K562 (cell line): ENCODE data around the gene ISYNA1. TPM values are rescaled to one million over a fixed set of nuclear protein-coding genes. Genes with fewer than 3 reads are reported as not detected.

ENCODE experiments used
- ATF7 ChIP-seq: fragments of 450-650 bp; IDR thresholded peaks from 2 replicates; pipeline ENCODE4 v1.7.1; 2014; ENCODE audit warnings: mild to moderate bottlenecking, moderate library complexity
- BHLHE40 ChIP-seq: IDR thresholded peaks from 2 replicates; pipeline ENCODE4 v1.6.1; 2011; ENCODE audit warnings: low read length, improper control_type of control experiment
- CBFA2T3 ChIP-seq: fragments of 450-650 bp; IDR thresholded peaks from 2 replicates; pipeline ENCODE4 v1.6.1; 2017
- CBX8 ChIP-seq: fragments of 200-600 bp; sonication (generic); IDR thresholded peaks from 2 replicates; pipeline ENCODE4 v1.6.1; 2012; ENCODE audit warnings: borderline replicate concordance, mixed run types, low read depth, mild to moderate bottlenecking, moderate library complexity, mixed read lengths, low read length, control low read depth, inconsistent platforms; ENCODE audit not compliant: poor library complexity, severe bottlenecking; ENCODE audit errors: extremely low read depth
- COPS2 ChIP-seq: fragments of 450-650 bp; conservative IDR thresholded peaks from 2 replicates; pipeline ENCODE4 v1.6.1; 2016; ENCODE audit warnings: mild to moderate bottlenecking, moderate library complexity
- CREB3L1 ChIP-seq: fragments of 450-650 bp; IDR thresholded peaks from 2 replicates; pipeline ENCODE4 v1.6.1; 2014; ENCODE audit warnings: low read depth, mild to moderate bottlenecking, moderate library complexity, borderline replicate concordance
- EWSR1 ChIP-seq: fragments of 450-650 bp; IDR thresholded peaks from 2 replicates; pipeline ENCODE4 v1.6.1; 2018; ENCODE audit warnings: borderline replicate concordance, mild to moderate bottlenecking, low read depth, moderate library complexity; ENCODE audit not compliant: partially characterized antibody
- GTF2F1 ChIP-seq: IDR thresholded peaks from 2 replicates; pipeline ENCODE4 v1.6.1; 2011; ENCODE audit warnings: low read depth, low read length, improper control_type of control experiment
- HNRNPUL1 ChIP-seq: fragments of 200-400 bp; formaldehyde crosslinking; IDR thresholded peaks from 2 replicates; pipeline ENCODE4 v1.6.1; 2017; ENCODE audit warnings: low read length
- MXI1 ChIP-seq: IDR thresholded peaks from 2 replicates; pipeline ENCODE4 v1.6.1; 2011; ENCODE audit warnings: low read depth, mild to moderate bottlenecking, improper control_type of control experiment, low read length
- NCOA6 ChIP-seq: fragments of 450-650 bp; IDR thresholded peaks from 2 replicates; pipeline ENCODE4 v1.6.1; 2017; ENCODE audit warnings: mild to moderate bottlenecking
- PTTG1 ChIP-seq: fragments of 450-650 bp; IDR thresholded peaks from 2 replicates; pipeline ENCODE4 v1.6.1; 2016; ENCODE audit warnings: low read depth, mild to moderate bottlenecking, missing genetic modification characterization, missing compliant biosample characterization
- SETDB1 ChIP-seq: IDR thresholded peaks from one replicate; pipeline ENCODE4 v1.6.1; 2012; ENCODE audit warnings: low read length, control low read depth, inconsistent platforms
- SMARCB1 ChIP-seq: IDR thresholded peaks from 2 replicates; pipeline ENCODE4 v1.6.1; 2011; ENCODE audit warnings: improper control_type of control experiment, low read depth; ENCODE audit not compliant: insufficient read length
- SMC3 ChIP-seq: conservative IDR thresholded peaks from 2 replicates; pipeline ENCODE4 v1.6.1; 2011; ENCODE audit warnings: low read depth, low read length, improper control_type of control experiment; ENCODE audit not compliant: insufficient read depth
- SPI1 ChIP-seq: IDR thresholded peaks from 2 replicates; pipeline ENCODE4 v1.6.1; 2011; ENCODE audit warnings: low read depth, low read length, control low read depth, borderline replicate concordance
- SREBF2 ChIP-seq: sonication (generic); formaldehyde crosslinking; IDR thresholded peaks from 2 replicates; pipeline ENCODE4 v1.4.0; 2020; ENCODE audit warnings: mild to moderate bottlenecking, missing genetic modification reagents
- STAG1 ChIP-seq: sonication (generic); formaldehyde crosslinking; IDR thresholded peaks from 2 replicates; pipeline ENCODE4 v1.5.0; 2020; ENCODE audit warnings: missing genetic modification reagents, borderline replicate concordance
- TRIM28 ChIP-seq: fragments of 450-650 bp; IDR thresholded peaks from 2 replicates; pipeline ENCODE4 v1.6.1; 2017
- YY1 ChIP-seq, 3 experiments: IDR thresholded peaks; 2 replicates each; pipeline ENCODE4 v1.6.1; 2011; ENCODE audit warnings: low read length in 2 of 3, mild to moderate bottlenecking in 2 of 3, moderate library complexity in 2 of 3, borderline replicate concordance in 1 of 3, control low read depth in 1 of 3, low read depth in 1 of 3; ENCODE audit not compliant: insufficient read depth in 3 of 3, insufficient replicate concordance in 2 of 3, control insufficient read depth in 1 of 3, insufficient read length in 1 of 3; ENCODE audit errors: extremely low read depth in 1 of 3
- ZBTB12 ChIP-seq: fragments of 250-450 bp; sonication (Bioruptor Pico); IDR thresholded peaks from 2 replicates; pipeline ENCODE4 v1.4.0; 2020
- ZBTB17 ChIP-seq: fragments of 450-650 bp; formaldehyde crosslinking; IDR thresholded peaks from 2 replicates; pipeline ENCODE4 v1.4.0; 2020; ENCODE audit warnings: mild to moderate bottlenecking
- ZBTB34 ChIP-seq: fragments of 250-450 bp; sonication (Bioruptor Pico); IDR thresholded peaks from 2 replicates; pipeline ENCODE4 v1.8.0; 2021; ENCODE audit warnings: mild to moderate bottlenecking, moderate library complexity
- ZBTB7A ChIP-seq: IDR thresholded peaks from 2 replicates; pipeline ENCODE4 v1.6.1; 2011; ENCODE audit warnings: low read depth, mild to moderate bottlenecking, low read length, moderate library complexity, borderline replicate concordance; ENCODE audit not compliant: control insufficient read depth
- ZNF184 ChIP-seq: sonication (generic); formaldehyde crosslinking; IDR thresholded peaks from 2 replicates; pipeline ENCODE4 v1.5.0; 2020; ENCODE audit warnings: missing genetic modification reagents
- ZNF316 ChIP-seq: fragments of 450-650 bp; IDR thresholded peaks from 2 replicates; pipeline ENCODE4 v1.6.1; 2016
- polyA plus RNA-seq, 8 experiments: library from polyadenylated mRNA; depleted of rRNA in 4 of 8; stranded (reverse) in 5 of 8; unstranded in 3 of 8; fragments of >200 nt; fragmentation: Nextera tagmentation in 2 of 8; fragmentation: Illumina TruSeq in 1 of 8; extraction: Ambion mirVana in 2 of 8; extraction: Trizol in 1 of 8; gene quantifications; 2 replicates each; pipeline versions ENCODE4 v1.2.1 to v1.2.3, GENCODE V29; 2011 to 2014; ENCODE audit warnings: inconsistent platforms in 1 of 8, missing spikeins in 1 of 8
- total RNA-seq, 7 experiments: library from RNA; depleted of rRNA in 6 of 7; stranded (reverse); fragments of >200 nt in 6 of 7; fragmentation: Illumina TruSeq in 2 of 7; extraction: Trizol in 2 of 7; gene quantifications; 2 replicates each; pipeline versions ENCODE4 v1.2.1 to v1.2.3, GENCODE V29; 2011 to 2021; ENCODE audit warnings: low replicate concordance in 1 of 7

The ISYNA1 gene
- total and polyA plus RNA-seq, 9 of the 15 experiments (the other 6 are each of a cell fraction or from before 2014, with no cell fraction given): 21.8 to 460 (median 93.2) TPM

- TF ChIP-seq SREBF2 (CRISPR knock-in tag): no peak
- TF ChIP-seq EWSR1: no peak
- no peak for TF ChIP-seq SPI1
- TF ChIP-seq CREB3L1: no peak
- TF ChIP-seq ZBTB17 (CRISPR knock-in tag): no peak
- TF ChIP-seq HNRNPUL1: no peak
- TF ChIP-seq YY1 (IDR thresholded peaks at IDR 0.05; ENCODE audit: borderline replicate concordance in 1 of 3, control insufficient read depth in 1 of 3, extremely low read depth in 1 of 3, insufficient read depth in 3 of 3, insufficient read length in 1 of 3, insufficient replicate concordance in 2 of 3, low read depth in 1 of 3, low read length in 2 of 3): peak in 1 of 3 experiments; percentile 25
- TF ChIP-seq CBFA2T3: no peak
- no peak for TF ChIP-seq MXI1
- TF ChIP-seq PTTG1 (tag): no peak
- no peak for TF ChIP-seq GTF2F1
- 0 out of 2 replicates have a peak, but pooled peaks have one; percentile 9 for TF ChIP-seq ATF7
- no peak for TF ChIP-seq CBX8
- no peak for TF ChIP-seq ZBTB7A
- TF ChIP-seq SMARCB1: no peak
- TF ChIP-seq ZNF184 (CRISPR knock-in tag): no peak
- no peak for TF ChIP-seq TRIM28
- TF ChIP-seq COPS2: no peak
- TF ChIP-seq ZBTB12 (CRISPR knock-in tag): no peak
- no peak for TF ChIP-seq BHLHE40
- peak; percentile 64; the same call in 1 of the 2 replicates for TF ChIP-seq STAG1 (CRISPR knock-in tag)
- no peak for TF ChIP-seq NCOA6
- no peak for TF ChIP-seq ZNF316
- peak; percentile 77 for TF ChIP-seq SMC3
- no peak for TF ChIP-seq ZBTB34 (CRISPR knock-in tag)
- no peak for TF ChIP-seq SETDB1
These were observed 31.3 kb upstream of the ISYNA1 start (continued) for GRCh38 chr19:18469069-18469846.
